Stimulated activated CD4-positive, alpha-beta T cell treated with anti-CD3 and anti-CD28 coated beads, Interleukin-4, amount 100 ng/mL, for 24 hours (primary cell): ENCODE measurements around the gene TAGLN2.
A peak's percentile ranks its signal among the peaks of the same experiment; 100 is the strongest.

Experiments
- DNase-seq: peaks from one replicate; pipeline ENCODE4 v3.0.0-alpha.2; 2020

The TAGLN2 gene

GRCh38 chr1:159934136-159935039, 9.1 kb upstream of the TAGLN2 start:
- no peak for DNase-seq

- no peak for DNase-seq
Measured at GRCh38 chr1:159933347-159933746, 8.0 kb upstream of the TAGLN2 start.

GRCh38 chr1:159932296-159933285, 7.3 kb upstream of the TAGLN2 start:
- no peak for DNase-seq

GRCh38 chr1:159931795-159932173, 6.5 kb upstream of the TAGLN2 start:
- DNase-seq, result no peak

- DNase-seq, result no peak
Measured at GRCh38 chr1:159931101-159931794, 5.9 kb upstream of the TAGLN2 start.

- no peak for DNase-seq
Measured at GRCh38 chr1:159930634-159931033, 5.3 kb upstream of the TAGLN2 start.

- no peak for DNase-seq
Measured at GRCh38 chr1:159930216-159930615, 4.9 kb upstream of the TAGLN2 start.

GRCh38 chr1:159929155-159930051, 4.1 kb upstream of the TAGLN2 start:
- DNase-seq, result no peak

- no peak for DNase-seq
Measured at GRCh38 chr1:159928491-159929050, 3.3 kb upstream of the TAGLN2 start.

- DNase-seq, result no peak
Measured at GRCh38 chr1:159927849-159928431, 2.6 kb upstream of the TAGLN2 start.

GRCh38 chr1:159927211-159927848, 2.0 kb upstream of the TAGLN2 start:
- no peak for DNase-seq

- DNase-seq, result no peak
Measured at GRCh38 chr1:159925719-159926078, 392 bp upstream of the TAGLN2 start.

GRCh38 chr1:159924025-159924790, 1.1 kb downstream of the TAGLN2 start:
- DNase-seq, result peak; percentile 59

GRCh38 chr1:159923203-159924024, 1.9 kb downstream of the TAGLN2 start:
- peak; percentile 82 for DNase-seq

- no peak for DNase-seq
Measured at GRCh38 chr1:159922511-159923202, 2.6 kb downstream of the TAGLN2 start.

- DNase-seq, result peak; percentile 17
Measured at GRCh38 chr1:159921700-159922504, 3.4 kb downstream of the TAGLN2 start.

GRCh38 chr1:159921251-159921650, 4.1 kb downstream of the TAGLN2 start:
- no peak for DNase-seq
